Activated T-cell treated with anti-CD3 and anti-CD28 coated beads for 4 hours (primary cell): ENCODE data around the gene SPRR1A.

ENCODE experiments used
- DNase-seq: peaks from one replicate; pipeline ENCODE4 v3.0.0-alpha.2; 2020

The SPRR1A gene, protein sequence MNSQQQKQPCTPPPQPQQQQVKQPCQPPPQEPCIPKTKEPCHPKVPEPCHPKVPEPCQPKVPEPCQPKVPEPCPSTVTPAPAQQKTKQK

GRCh38 chr1:152983743-152984142 is at the start of gene SPRR1A:
TSS of gene SPRR1A (plus strand) at chr1:152984081. CDS start at chr1:152985231, 1,150 bp downstream.
- DNase-seq, result no peak

GRCh38 chr1:152940614-152941013 is 43.3 kb upstream of the SPRR1A start:
- DNase-seq, result no peak

- DNase-seq, result no peak
These were observed 42.7 kb upstream of the SPRR1A start for GRCh38 chr1:152941037-152941711.

- no peak for DNase-seq
These were observed 41.7 kb upstream of the SPRR1A start for GRCh38 chr1:152942161-152942560.

GRCh38 chr1:152946248-152946647 is 37.6 kb upstream of the SPRR1A start:
- no peak for DNase-seq

DNA sequence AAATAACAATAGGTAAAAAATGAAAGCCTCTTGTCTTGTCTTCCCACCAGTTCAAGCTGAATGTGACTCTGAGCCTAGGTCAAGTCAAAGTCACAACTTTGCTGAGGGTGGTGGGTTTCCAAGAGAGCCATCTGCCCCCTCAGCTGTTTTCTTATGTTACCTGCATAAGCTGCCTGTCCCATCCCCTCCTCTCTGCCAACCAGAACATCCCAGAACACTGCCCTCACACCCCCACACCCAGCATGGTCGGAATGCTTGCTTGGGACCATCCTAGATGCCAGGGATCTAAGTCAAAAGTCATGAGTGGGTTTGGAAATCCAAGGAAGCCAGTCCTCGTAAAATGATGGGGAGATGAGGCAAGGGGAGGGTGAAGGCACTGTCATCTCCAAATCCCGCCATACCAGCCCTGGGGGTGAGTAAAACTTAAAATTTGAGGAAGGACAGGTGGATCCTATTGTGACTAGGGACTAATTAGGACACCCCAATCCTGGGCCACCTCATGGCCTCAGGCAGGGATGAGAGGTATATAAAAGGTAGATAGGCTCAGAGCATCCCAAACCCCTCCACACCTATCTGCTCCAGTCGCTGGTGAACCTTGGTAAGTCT is 37.1 kb upstream of the SPRR1A start, which contains the start of gene SPRR5:
Gene SPRR5, plus strand, starts transcription at position 556 of the 606 bp plus-strand sequence. CDS start 1,349 bp downstream, outside the sequence.
- no peak for DNase-seq

DNA sequence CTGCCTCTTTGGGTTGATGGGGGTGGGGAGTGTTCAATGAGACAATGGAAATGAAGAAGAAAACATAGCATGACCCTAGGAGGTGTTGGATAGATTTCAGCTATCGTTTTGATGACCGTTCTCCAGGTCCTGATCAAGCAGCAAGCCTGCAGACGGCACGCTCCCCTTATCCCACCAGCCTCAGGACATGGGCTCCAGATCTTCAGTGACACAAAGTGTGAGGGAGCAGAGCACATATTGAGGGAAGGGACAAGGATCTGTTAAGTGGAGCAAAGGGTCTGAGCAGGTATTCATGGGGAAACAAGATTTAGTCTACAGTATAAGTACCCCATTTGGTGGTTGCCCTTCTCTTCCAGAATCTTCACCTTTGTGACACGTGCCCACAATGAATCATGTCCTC is 32.2 kb upstream of the SPRR1A start:
- no peak for DNase-seq

DNA sequence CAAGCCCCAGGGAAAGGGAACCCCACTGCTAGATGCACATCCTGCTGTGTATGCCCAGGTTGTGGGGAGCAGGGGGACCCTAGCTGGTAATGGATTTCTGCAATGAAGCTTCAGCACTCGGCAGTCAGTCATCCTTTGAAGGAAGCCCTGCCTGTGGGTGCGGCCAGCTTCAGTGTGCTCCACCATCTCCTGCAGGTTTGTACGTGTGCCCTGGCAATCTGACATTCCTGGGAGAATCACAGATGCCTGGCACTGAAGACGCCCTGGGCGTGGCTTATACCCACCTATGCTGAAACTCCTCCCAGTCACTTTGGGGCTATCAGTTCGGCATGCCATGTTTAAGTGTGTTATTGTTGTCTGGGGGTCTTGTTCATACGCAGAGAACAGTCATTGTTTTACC is 30.1 kb upstream of the SPRR1A start:
- DNase-seq, result no peak

DNA sequence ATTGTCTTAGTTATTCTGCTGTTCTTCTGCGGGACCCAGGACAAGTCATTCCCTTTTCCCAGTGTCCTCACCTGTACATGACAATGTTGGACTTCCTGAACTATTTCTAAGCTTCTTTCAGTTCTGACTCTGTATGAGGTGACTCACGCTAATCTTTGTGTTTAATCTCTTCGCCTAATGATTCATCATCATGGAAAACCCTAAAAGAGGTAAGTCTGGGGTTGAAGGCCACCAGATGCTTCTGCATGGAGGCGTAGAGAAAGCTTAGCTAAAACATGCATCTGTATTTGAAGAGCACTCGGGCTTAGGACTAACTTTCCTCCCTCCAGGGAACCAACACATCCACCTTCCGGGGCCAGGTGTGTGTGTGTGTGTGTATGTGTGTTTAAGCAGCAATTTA is 29.4 kb upstream of the SPRR1A start:
- DNase-seq, result no peak

GRCh38 chr1:152957561-152957960 is 26.3 kb upstream of the SPRR1A start:
- DNase-seq, result no peak

DNA sequence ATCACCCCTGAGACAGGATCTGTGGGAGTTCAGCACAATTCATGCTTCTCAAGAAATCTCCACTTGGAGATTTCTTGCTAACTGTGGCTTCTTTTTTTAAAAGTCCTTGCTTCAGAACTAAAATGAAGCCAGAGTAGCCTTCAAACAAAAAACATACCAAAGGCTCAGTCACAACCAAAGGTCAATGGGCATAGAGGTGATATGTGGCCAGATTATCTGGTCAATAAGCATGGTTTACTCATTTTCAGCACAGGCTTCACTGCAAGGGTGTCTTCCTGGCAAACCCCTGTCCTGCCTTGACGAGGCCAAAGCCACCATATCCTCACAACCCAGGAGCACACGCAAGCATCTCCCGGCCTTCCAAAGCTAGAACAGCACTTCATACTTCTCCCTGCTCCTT is 24.6 kb upstream of the SPRR1A start:
- no peak for DNase-seq

DNA sequence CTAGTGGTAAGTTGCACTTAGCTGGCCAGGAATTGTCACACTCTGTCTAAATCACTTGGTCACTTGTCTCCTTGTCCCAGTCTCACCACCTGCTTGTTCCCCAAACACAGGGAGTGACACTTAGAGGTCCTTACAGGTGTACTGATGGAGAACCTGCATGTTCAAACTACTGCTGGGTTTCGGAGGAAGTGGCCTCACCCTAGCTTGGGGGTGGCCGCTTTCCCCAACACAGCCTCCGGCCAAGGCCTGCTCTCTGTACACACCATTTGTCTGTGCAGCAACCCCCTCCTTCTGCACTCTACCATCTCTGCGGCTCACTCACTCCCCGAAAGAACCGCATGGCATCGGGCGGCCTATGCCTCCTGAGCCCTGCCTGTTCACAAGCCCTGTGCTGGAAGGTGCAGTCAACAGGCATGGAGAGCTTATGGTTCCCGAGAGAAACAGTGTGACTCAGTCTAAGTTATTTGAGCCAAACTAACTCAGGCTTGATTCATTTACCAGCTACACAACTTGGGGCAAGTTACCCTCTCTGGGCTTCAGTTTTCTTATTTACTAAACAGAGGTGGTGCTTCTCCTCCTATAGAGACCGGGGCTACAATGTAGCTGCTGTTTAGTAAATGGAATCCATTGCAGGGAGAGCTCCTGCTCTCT is 24.0 kb upstream of the SPRR1A start:
- DNase-seq, result no peak

- no peak for DNase-seq
These were observed 23.3 kb upstream of the SPRR1A start for GRCh38 chr1:152960452-152961044.

DNA sequence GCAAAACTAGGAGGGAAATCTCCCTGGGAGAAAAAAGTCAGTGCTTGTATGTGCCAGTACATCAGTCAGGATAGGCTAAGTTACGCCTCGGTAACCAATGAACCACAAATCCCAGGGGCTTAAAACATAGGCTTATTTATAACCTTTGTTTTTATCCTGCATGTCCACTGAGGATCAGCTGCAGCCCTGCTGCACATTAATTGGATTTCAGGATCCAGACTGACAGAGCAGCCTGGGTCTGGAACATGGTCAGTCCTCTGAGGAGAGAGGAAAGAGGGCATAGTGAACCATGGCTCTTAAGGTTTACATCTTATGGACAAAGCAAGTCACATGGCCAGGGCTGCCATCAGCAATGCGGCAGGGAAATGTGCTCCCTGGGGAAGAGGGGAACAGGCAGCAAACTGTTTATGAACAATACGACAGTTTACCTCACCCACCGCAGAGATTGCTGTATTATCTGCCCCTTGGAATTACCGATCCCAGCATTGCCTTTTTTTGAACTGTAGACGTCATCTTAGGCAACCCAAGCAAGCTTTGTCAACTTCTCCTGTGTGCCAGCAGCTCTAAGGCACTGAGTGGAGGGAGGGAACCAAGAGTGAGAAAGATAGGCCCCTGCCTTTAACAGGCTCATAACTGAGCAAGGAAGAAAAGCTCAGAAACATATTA is 22.5 kb upstream of the SPRR1A start:
- DNase-seq, result no peak

DNA sequence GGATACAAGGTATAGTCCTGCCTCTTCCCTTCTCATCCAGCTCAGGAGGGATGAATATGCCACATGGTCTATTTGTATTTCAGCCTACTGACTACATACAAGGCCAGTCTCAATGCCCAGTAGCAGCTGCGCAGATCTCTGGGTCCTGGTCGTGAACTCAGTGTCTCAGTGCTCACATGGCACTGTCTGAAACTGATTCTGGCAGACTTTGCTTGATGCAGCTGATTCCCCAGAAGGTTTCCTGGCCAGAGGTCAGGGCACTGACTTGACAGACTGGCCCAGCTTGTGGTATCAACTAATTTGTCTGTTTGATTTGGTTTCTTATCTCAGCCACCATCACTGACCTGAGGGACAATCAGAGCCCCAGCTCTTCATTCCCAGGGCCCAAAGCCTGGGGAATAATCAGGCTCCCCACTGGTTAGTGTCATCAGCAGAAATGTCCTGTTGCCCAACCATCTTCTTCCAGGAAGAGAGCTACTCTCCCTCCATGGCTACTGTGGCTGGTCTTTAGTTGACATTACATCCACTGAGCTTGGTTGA is 20.9 kb upstream of the SPRR1A start:
- no peak for DNase-seq

- no peak for DNase-seq
These were observed 19.3 kb upstream of the SPRR1A start for GRCh38 chr1:152964536-152964935.

- no peak for DNase-seq
These were observed 18.0 kb upstream of the SPRR1A start for GRCh38 chr1:152965853-152966252.

- DNase-seq, result no peak
These were observed 16.7 kb upstream of the SPRR1A start for GRCh38 chr1:152967201-152967600.

GRCh38 chr1:152968248-152968647 is 15.6 kb upstream of the SPRR1A start:
- no peak for DNase-seq

GRCh38 chr1:152969036-152969435 is 14.8 kb upstream of the SPRR1A start:
- no peak for DNase-seq

DNA sequence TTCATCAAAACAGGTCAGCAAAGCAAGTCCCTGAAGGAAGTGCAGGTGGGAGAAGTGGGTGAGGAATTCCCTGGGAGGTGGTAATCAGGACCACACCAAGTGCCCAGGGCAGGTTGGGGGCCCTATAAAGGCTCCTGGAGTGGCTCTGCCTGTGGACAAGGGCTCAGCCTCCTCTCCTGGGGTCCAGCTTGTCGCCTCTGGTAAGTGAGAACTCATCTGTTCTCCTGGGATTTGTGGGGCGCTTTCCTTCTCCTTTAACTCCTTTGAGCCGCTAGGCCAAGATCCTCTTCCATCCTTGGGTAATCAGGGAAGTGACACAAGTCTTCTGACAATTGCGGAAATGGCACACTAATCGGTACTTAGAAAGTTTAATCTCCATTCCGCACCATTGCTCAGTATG is 13.4 kb upstream of the SPRR1A start, which contains the start of gene SPRR4:
Gene SPRR4, plus strand, starts transcription at position 154 of the 400 bp plus-strand sequence. CDS start 1,243 bp downstream, outside the sequence.
- no peak for DNase-seq

GRCh38 chr1:152972196-152972886 is 11.5 kb upstream of the SPRR1A start:
- DNase-seq, result no peak
